ENCODE data around the gene AUTS2. TPM values are rescaled to one million over a fixed set of nuclear protein-coding genes. Genes with fewer than 3 reads are reported as not detected.

The AUTS2 gene
- total RNA-seq, 2 experiments from 2014 or later = 17.5 to 23.8 TPM

DNA sequence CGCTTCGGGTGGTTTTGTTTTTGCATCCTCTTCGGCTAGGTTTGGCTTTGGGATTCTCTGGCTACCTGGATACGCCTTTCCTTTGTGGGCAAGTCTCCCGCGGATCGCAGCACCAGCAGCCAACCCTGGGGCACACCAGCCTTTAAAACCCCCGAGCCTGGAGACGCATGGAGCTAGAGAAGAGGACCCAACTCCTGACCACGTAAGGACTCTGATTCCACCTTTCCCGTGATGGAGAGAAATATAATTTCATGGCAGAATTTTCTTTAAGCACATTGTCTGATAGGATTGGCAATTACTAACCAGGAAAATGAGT lies 998.3 kb downstream of the AUTS2 start:
- H3K27ac Mint-ChIP-seq = no peak overlapping the region
- no peak overlapping the region for H3K4me3 Mint-ChIP-seq
- no peak for ATAC-seq (ENCODE audit: low read depth)
- DNase-seq = no peak
- peaks cover 57% of the 10 kb centered on the region for H3K27me3 Mint-ChIP-seq
- H3K4me1 Mint-ChIP-seq = peaks cover 6% of the 10 kb centered on the region
- H3K9me3 Mint-ChIP-seq = peaks cover 11% of the 10 kb centered on the region
- POLR2A ChIA-PET = no interaction called here
- H3K36me3 Mint-ChIP-seq = peaks cover 1% of the 10 kb centered on the region

DNA sequence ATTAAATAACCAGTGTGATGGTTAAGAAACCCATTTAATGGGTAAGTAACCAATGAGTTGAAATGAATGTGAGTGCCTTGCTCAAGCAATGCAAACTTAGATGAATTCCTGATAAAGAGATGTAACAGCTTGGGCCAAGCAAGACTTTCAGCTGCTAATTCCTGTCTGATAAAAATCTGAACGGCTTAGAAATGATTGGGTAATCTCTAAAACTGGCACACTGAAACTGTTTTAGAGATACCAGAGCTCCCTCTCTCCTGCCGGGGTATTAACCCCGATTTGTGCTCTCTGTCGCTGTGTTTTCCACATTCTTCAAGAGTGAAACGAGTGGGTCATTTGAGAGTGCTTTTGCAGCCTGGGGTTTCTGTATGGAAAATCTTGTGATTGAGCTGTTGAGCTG lies 998.8 kb downstream of the AUTS2 start:
- ATAC-seq (ENCODE audit: low read depth) (no peak), DNase-seq (no peak)
- Mint-ChIP-seq H3K9me3 (peaks cover 11% of the 10 kb centered on the region), H3K27me3 (peaks cover 57% of the 10 kb centered on the region), H3K36me3 (peaks cover 1% of the 10 kb centered on the region), H3K4me1 (peaks cover 8% of the 10 kb centered on the region), H3K27ac (no peak overlapping the region), H3K4me3 (no peak overlapping the region)
- POLR2A ChIA-PET = no interaction called here

DNA sequence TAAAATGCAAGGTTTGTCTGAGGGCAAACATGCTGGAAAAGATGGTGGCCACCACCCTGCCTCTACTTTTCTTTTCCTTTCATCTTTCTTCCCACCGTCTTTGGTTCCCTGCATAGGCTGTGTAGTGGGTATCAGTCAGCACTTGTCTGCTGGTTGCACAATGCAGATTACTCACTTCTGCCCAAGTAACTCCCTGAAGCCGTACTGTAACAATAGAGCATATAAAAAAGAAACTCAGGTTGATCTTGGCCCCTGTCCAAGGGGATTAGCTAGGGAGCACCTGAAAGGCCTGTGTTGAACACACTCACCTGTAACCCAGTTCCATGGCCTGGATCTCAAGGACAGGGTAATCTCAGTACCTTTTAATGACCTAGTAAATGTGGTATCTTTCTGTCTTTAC lies 1000.7 kb downstream of the AUTS2 start:
- H3K27ac Mint-ChIP-seq = no peak overlapping the region
- peaks cover 8% of the 10 kb centered on the region for H3K4me1 Mint-ChIP-seq
- H3K4me3 Mint-ChIP-seq = no peak overlapping the region
- ATAC-seq (ENCODE audit: low read depth) (no peak), DNase-seq (no peak)
- peaks cover 1% of the 10 kb centered on the region for H3K36me3 Mint-ChIP-seq
- peaks cover 53% of the 10 kb centered on the region for H3K27me3 Mint-ChIP-seq
- peaks cover 11% of the 10 kb centered on the region for H3K9me3 Mint-ChIP-seq
- POLR2A ChIA-PET = no interaction called here

DNA sequence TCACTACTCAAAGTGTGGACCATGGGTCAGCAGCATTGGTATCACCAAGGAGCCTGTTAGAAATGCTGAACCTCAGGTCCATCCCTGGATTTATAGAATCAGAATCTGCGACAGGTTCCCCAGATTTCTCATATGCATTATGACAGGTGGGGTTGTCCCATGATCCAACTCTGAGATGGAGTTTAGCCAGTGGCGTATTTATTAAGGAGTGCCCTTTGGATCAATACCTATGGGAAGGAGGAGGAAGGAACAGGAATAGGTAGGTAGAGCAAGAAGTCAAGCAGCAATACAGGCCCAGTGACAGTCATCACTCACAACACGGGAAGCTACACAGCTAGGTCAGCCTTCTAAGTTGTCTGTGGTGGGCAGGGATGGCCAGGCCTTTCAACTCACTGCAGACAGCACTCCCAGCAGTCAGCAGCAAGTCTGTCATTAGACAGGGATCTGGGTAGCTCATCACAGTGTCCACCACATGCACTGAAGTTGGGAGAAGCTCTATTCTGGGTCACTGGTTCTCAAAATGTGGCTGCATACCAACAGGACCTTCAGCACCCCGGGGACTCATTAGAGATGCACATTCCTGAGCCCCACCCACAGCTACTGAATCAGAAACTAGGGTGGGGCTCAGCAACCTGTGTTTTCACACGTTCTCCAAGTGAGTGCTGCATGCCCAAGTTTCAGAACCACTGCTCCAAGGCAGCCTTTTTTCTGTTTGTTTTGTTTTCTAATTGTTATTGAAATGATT lies 1001.3 kb downstream of the AUTS2 start:
- POLR2A ChIA-PET = no interaction called here
- no peak for ATAC-seq (ENCODE audit: low read depth)

DNA sequence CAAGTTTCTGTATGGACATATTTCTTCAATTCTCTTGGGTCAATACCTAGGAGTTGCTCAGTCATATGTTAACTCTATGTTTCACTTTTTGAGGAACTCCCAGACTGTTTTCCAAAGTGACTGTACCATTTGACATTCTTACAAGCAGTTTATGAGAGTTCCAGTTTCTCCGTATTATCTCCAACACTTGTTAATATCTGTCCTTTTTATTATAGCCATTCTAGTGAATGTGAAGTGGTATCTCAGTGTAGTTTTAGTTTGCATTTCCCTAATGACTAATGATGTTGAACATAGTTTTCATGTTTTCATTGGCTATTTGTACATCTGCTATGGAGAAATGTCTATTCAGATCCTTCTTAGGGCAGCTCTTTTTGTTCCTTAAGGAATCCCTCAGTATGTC lies 1002.7 kb downstream of the AUTS2 start:
- DNase-seq = no peak
- ATAC-seq (ENCODE audit: low read depth) = no peak
- H3K36me3 Mint-ChIP-seq = peaks cover 1% of the 10 kb centered on the region
- peaks cover 4% of the 10 kb centered on the region for H3K4me1 Mint-ChIP-seq
- POLR2A ChIA-PET = no interaction called here
- peaks cover 38% of the 10 kb centered on the region for H3K27me3 Mint-ChIP-seq
- peaks cover 11% of the 10 kb centered on the region for H3K9me3 Mint-ChIP-seq
- H3K27ac Mint-ChIP-seq = no peak overlapping the region
- no peak overlapping the region for H3K4me3 Mint-ChIP-seq

More for the DNA sequence above, 1001.3 kb downstream of the AUTS2 start:
- H3K27ac Mint-ChIP-seq = no peak overlapping the region
- H3K27me3 Mint-ChIP-seq = peaks cover 49% of the 10 kb centered on the region
- no peak overlapping the region for H3K4me3 Mint-ChIP-seq
- H3K9me3 Mint-ChIP-seq = peaks cover 11% of the 10 kb centered on the region
- DNase-seq = no peak
- peaks cover 6% of the 10 kb centered on the region for H3K4me1 Mint-ChIP-seq
- H3K36me3 Mint-ChIP-seq = peaks cover 1% of the 10 kb centered on the region

DNA sequence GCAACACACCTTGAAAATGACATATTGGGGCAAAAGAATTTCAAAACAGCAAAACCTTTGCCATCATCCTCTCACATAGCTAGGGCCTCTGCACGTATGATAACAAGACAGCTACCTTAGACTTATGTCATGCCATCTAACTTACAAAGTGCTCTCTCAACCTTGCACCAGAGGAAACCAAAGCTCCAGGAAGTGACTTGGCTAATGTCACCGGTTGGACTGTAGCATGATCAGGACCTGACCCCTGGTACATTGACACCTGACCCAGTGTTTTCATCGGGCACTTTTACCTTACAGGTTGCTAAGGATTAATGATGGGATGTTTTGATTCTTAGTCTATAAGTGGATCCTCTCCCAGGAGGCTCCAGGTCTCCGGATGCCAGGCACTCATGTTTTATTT lies 1003.8 kb downstream of the AUTS2 start:
- H3K36me3 Mint-ChIP-seq = peaks cover 1% of the 10 kb centered on the region
- POLR2A ChIA-PET = no interaction called here
- H3K4me1 Mint-ChIP-seq = peaks cover 4% of the 10 kb centered on the region
- ATAC-seq (ENCODE audit: low read depth) (no peak), DNase-seq (no peak)
- H3K9me3 Mint-ChIP-seq = peaks cover 11% of the 10 kb centered on the region
- peaks cover 29% of the 10 kb centered on the region for H3K27me3 Mint-ChIP-seq
- H3K27ac Mint-ChIP-seq = no peak overlapping the region
- no peak overlapping the region for H3K4me3 Mint-ChIP-seq

DNA sequence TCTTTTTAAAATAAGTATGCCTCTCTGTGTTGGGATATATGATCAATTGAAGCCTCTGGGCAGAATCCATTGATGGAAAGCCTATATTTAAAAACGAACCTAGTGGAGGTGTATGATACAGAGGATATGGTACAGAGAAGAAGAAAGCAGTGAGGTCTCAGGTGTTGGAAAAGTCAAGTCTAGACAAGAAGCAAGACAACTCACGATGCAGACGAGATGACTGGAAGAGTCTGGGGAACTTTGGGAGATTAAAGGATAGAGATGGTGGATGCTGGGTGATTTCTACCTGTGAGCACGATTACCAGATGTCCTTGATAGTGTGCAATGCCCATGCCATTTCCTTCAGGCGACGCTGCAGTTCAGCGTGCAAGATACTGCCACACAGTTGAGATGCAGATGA lies 1009.0 kb downstream of the AUTS2 start:
- DNase-seq (no peak), ATAC-seq (ENCODE audit: low read depth) (no peak)
- no peak overlapping the region for H3K27ac Mint-ChIP-seq
- H3K9me3 Mint-ChIP-seq = no peaks in the 10 kb centered on the region
- H3K36me3 Mint-ChIP-seq = no peaks in the 10 kb centered on the region
- POLR2A ChIA-PET = no interaction called here
- peaks cover 18% of the 10 kb centered on the region for H3K27me3 Mint-ChIP-seq
- no peaks in the 10 kb centered on the region for H3K4me1 Mint-ChIP-seq
- no peak overlapping the region for H3K4me3 Mint-ChIP-seq

DNA sequence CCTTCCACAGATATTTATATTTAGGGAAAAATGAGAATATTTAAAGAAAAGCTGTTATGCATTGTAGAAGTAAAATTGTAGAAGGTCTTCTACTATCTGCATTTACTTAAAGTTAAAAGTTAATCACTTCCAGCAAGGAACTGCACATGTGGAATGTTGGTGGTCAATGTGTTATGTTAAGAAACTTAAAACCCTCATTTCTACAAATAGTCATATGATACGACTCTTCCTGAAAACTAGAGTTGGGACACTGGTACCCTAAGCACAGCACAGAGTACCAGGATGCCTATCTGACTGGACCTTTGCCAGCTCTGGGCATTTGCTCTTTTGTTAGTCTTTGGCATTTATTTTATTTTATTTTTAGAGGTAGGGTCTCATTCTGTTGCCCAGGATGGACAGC lies 1009.5 kb downstream of the AUTS2 start:
- Mint-ChIP-seq H3K4me1 (no peaks in the 10 kb centered on the region), H3K36me3 (no peaks in the 10 kb centered on the region), H3K27me3 (peaks cover 17% of the 10 kb centered on the region), H3K9me3 (no peaks in the 10 kb centered on the region), H3K4me3 (no peak overlapping the region), H3K27ac (no peak overlapping the region)
- ATAC-seq (ENCODE audit: low read depth) (no peak), DNase-seq (no peak)
- POLR2A ChIA-PET = no interaction called here

DNA sequence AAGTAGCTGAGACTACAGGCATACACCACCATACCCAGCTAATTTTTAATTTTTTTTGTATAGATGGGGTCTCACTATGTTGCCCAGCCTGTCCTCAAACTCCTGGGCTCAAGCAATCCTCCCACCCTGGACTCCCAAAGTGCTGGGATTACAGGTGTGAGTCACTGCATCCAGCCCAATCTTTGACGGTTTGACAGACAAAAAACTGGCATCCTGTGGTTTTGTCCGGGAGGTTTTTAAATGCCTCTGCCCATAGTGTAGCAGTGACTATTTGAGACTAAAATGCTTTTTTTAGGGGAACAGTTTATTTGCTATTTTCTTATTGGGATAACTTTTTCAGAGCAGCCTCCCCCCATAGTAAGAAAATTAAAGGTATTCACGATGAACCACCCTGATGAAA lies 1010.0 kb downstream of the AUTS2 start:
- Mint-ChIP-seq H3K9me3 (no peaks in the 10 kb centered on the region), H3K4me3 (no peak overlapping the region), H3K27me3 (peaks cover 17% of the 10 kb centered on the region), H3K4me1 (no peaks in the 10 kb centered on the region), H3K27ac (no peak overlapping the region), H3K36me3 (no peaks in the 10 kb centered on the region)
- POLR2A ChIA-PET = no interaction called here
- ATAC-seq (ENCODE audit: low read depth) (no peak), DNase-seq (no peak)

DNA sequence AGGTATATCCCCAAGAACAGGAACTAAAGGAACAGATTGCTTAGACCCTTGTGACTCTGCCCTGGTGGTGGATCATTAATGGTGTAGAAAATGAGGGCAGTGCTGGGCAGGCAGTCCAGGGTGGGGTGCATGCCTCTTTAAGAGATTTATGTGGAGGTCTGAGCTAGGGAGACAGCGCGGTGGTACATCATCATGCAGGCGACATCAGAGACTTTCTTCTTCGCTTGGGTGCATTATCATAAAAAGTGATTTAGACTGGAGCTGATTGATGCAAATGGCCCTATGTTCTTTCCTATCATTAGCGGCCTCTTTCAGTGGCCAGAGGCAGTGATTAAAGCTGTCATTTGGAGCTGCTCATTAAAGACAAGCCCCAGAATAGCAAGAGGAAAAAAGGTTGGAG lies 1014.5 kb downstream of the AUTS2 start:
- peaks cover 11% of the 10 kb centered on the region for H3K27me3 Mint-ChIP-seq
- DNase-seq (no peak), ATAC-seq (ENCODE audit: low read depth) (no peak)
- H3K36me3 Mint-ChIP-seq = no peaks in the 10 kb centered on the region
- no peak overlapping the region for H3K4me3 Mint-ChIP-seq
- POLR2A ChIA-PET = no interaction called here
- no peaks in the 10 kb centered on the region for H3K9me3 Mint-ChIP-seq
- no peak overlapping the region for H3K27ac Mint-ChIP-seq
- H3K4me1 Mint-ChIP-seq = peaks cover 1% of the 10 kb centered on the region

DNA sequence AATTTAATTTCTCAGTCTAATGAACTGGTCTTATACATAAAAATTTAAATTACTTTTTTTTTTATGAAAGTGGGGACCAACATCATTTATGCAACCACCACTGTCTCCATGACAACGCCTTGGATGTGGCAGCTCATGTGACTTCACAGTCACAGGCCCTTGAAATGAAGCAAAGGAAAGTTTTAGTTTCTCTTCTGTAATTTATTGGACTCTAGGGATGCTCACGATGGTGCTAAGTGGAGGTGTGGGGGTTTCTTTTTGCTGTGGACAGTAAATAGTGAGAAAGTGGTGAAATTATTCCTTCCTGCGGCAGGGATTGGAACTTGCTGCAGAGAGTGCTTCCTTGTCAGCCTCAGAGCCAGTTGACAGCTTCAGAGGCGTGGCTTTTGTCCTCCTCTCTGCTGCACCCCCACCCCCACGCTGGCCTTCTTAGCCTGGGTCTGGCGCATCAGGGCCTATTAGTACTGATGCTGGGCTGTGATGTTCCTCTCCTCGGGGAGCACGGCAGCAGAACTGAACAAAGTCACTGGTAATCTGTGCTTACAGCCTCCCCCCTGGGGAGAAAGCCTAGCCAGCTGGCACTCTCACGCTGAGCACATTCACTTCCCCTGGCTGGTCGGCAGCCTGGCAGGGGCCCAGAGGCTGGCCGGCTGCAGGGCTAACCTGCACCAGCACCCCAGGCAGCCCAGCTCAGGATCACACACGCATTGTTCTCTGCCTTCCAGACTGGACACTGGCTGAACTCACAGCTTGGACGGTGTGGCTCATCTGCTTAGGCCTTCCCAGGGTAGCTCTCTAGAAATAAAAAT lies 1016.2 kb downstream of the AUTS2 start:
- Mint-ChIP-seq H3K36me3 (no peaks in the 10 kb centered on the region), H3K4me1 (peaks cover 1% of the 10 kb centered on the region), H3K27ac (no peak overlapping the region), H3K27me3 (peaks cover 6% of the 10 kb centered on the region), H3K4me3 (no peak overlapping the region), H3K9me3 (no peaks in the 10 kb centered on the region)
- ATAC-seq (ENCODE audit: low read depth) = no peak
- no peak for DNase-seq
- POLR2A ChIA-PET = no interaction called here

DNA sequence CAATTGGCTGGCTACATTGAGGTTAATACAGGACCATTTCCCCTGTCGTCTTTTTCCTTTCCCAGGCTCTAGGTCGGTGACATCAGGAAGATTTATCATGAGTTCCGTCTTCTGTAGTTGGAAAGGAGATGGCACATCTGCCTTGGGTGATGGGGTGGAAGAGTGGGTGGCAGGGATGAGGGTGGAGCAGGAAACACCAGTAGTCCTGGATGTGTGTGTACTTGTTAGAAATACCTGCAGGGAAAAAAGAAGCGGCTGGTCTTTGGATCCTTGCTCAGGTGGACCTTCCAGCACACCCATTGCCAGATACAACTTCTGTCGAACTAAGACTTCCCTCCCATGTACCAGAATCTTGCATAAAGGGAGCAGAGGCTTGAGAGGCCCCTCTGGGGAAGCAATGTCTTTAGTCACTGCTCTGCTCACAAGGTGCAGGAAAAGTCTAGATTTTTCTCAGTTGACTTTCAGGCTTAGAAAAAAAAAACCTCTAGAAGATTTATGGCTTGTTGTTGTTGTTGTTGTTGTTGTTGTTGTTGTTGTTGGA lies 1016.9 kb downstream of the AUTS2 start:
- peaks cover 5% of the 10 kb centered on the region for H3K27me3 Mint-ChIP-seq
- no peaks in the 10 kb centered on the region for H3K9me3 Mint-ChIP-seq
- H3K4me1 Mint-ChIP-seq = peaks cover 1% of the 10 kb centered on the region
- no peak overlapping the region for H3K27ac Mint-ChIP-seq
- H3K36me3 Mint-ChIP-seq = no peaks in the 10 kb centered on the region
- no peak overlapping the region for H3K4me3 Mint-ChIP-seq
- ATAC-seq (ENCODE audit: low read depth) = no peak
- POLR2A ChIA-PET = no interaction called here
- DNase-seq = no peak

DNA sequence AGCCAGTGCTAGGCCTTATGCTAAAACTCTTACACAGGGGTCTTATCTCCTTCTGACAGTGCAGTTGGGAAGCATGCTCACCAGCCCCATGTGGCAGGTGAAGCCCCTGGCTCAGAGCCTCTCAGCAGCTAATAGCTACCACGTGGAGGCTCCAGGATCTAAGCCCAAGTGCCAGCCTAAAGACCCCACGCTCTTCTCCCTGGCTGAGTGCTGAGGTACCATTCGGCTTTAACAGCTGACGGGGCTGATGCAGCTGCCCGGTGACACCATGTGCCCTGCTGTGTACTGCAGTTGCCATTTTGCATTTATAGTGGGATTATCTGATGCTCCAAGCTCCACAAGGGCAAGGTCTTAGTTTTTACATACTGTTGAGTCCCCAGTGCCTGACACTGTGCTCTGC lies 1017.9 kb downstream of the AUTS2 start:
- POLR2A ChIA-PET = no interaction called here
- DNase-seq (no peak), ATAC-seq (ENCODE audit: low read depth) (no peak)
- H3K9me3 Mint-ChIP-seq = no peaks in the 10 kb centered on the region
- H3K4me3 Mint-ChIP-seq = no peak overlapping the region
- H3K27ac Mint-ChIP-seq = no peak overlapping the region
- no peaks in the 10 kb centered on the region for H3K36me3 Mint-ChIP-seq
- peaks cover 4% of the 10 kb centered on the region for H3K27me3 Mint-ChIP-seq
- H3K4me1 Mint-ChIP-seq = peaks cover 1% of the 10 kb centered on the region

DNA sequence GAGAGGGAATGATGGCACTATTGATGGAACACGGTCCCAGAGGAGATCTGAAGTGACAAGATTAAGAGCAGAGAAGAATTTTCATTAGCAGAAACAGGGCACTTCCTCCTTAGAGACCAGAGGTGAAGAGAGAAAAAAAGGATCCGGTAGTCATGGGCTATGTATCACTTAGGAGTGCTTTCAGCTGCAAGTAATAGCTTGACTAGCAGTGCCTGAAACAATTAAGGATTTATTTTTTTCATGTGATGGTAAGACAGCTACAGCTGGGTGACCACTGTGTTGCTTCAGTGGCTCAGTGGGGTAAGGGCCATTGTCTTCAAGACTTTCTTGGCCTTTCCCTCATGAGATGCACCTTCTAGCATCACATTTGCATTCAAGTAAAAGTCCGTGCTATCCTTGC lies 1018.5 kb downstream of the AUTS2 start:
- Mint-ChIP-seq H3K9me3 (no peaks in the 10 kb centered on the region), H3K27ac (no peak overlapping the region), H3K27me3 (peaks cover 4% of the 10 kb centered on the region), H3K36me3 (no peaks in the 10 kb centered on the region), H3K4me1 (peaks cover 1% of the 10 kb centered on the region), H3K4me3 (no peak overlapping the region)
- POLR2A ChIA-PET = no interaction called here
- no peak for ATAC-seq (ENCODE audit: low read depth)
- no peak for DNase-seq

All from activated naive CD8-positive, alpha-beta T cell treated with anti-CD3 and anti-CD28 coated beads, Interleukin-2, amount 10 ng/mL, durations not matched to agents 7 days and 5 days (primary cell).